SK-N-SH treated with all-trans-retinoic acid at 6 μM for 48 hours (cell line): Measurements from ENCODE around the gene ZFAND2B.

Experiments
- ATAC-seq: fragments of 200-7000 bp; cut with Tn5 transposase; 3 replicates; pipeline ENCODE4 v1.9.1; 2020; ENCODE audit warnings: mild to moderate bottlenecking, moderate library complexity
- BACH2 ChIP-seq: fragments of 250-450 bp; sonication (Bioruptor Pico); IDR thresholded peaks from 2 replicates; pipeline ENCODE4 v1.9.0; 2021; ENCODE audit warnings: mild to moderate bottlenecking, borderline replicate concordance
- CREB5 ChIP-seq: fragments of 250-450 bp; sonication (Bioruptor Pico); IDR thresholded peaks from 2 replicates; pipeline ENCODE4 v1.5.1; 2020; ENCODE audit warnings: low read depth, mild to moderate bottlenecking, moderate library complexity
- CSDC2 ChIP-seq: fragments of 250-450 bp; sonication (Bioruptor Pico); IDR thresholded peaks from 2 replicates; pipeline ENCODE4 v1.5.0; 2020; ENCODE audit warnings: mild to moderate bottlenecking, moderate library complexity
- CSRNP3 ChIP-seq: fragments of 250-450 bp; sonication (Bioruptor Pico); IDR thresholded peaks from 2 replicates; pipeline ENCODE4 v1.5.1; 2021; ENCODE audit warnings: mild to moderate bottlenecking, moderate library complexity
- ESRRG ChIP-seq: fragments of 250-450 bp; sonication (Bioruptor Pico); IDR thresholded peaks from 2 replicates; pipeline ENCODE4 v1.6.1; 2021; ENCODE audit warnings: mild to moderate bottlenecking
- GLIS3 ChIP-seq: fragments of 250-450 bp; sonication (Bioruptor Pico); IDR thresholded peaks from 2 replicates; pipeline ENCODE4 v1.5.0; 2020; ENCODE audit warnings: mild to moderate bottlenecking, moderate library complexity
- ISL1 ChIP-seq: fragments of 250-450 bp; sonication (Bioruptor Pico); IDR thresholded peaks from 2 replicates; pipeline ENCODE4 v2.1.2; 2022; ENCODE audit warnings: mild to moderate bottlenecking, moderate library complexity
- OSR1 ChIP-seq: fragments of 250-450 bp; sonication (Bioruptor Pico); IDR thresholded peaks from 2 replicates; pipeline ENCODE4 v1.8.0; 2022; ENCODE audit warnings: moderate library complexity, mild to moderate bottlenecking, inconsistent platforms
- PPARA ChIP-seq: fragments of 250-450 bp; sonication (Bioruptor Pico); IDR thresholded peaks from 2 replicates; pipeline ENCODE4 v1.5.0; 2020; ENCODE audit warnings: mild to moderate bottlenecking, borderline replicate concordance
- RARB ChIP-seq: fragments of 250-450 bp; sonication (Bioruptor Pico); IDR thresholded peaks from 2 replicates; pipeline ENCODE4 v1.8.0; 2021; ENCODE audit warnings: mild to moderate bottlenecking, moderate library complexity
- SNAI2 ChIP-seq: fragments of 250-450 bp; sonication (Bioruptor Pico); IDR thresholded peaks from 2 replicates; pipeline ENCODE4 v1.5.0; 2020; ENCODE audit warnings: mild to moderate bottlenecking, moderate library complexity
- TCF4 ChIP-seq: fragments of 250-450 bp; sonication (Bioruptor Pico); IDR thresholded peaks from 2 replicates; pipeline ENCODE4 v1.8.0; 2021; ENCODE audit warnings: mild to moderate bottlenecking, moderate library complexity, borderline replicate concordance
- TOX ChIP-seq: fragments of 250-450 bp; sonication (Bioruptor Pico); IDR thresholded peaks from 2 replicates; pipeline ENCODE4 v1.8.0; 2021; ENCODE audit warnings: mild to moderate bottlenecking, moderate library complexity, borderline replicate concordance
- ZFP3 ChIP-seq: fragments of 250-450 bp; sonication (Bioruptor Pico); IDR thresholded peaks from 2 replicates; pipeline ENCODE4 v1.5.0; 2020; ENCODE audit warnings: mild to moderate bottlenecking, moderate library complexity
- ZFP30 ChIP-seq: fragments of 450-650 bp; formaldehyde crosslinking; IDR thresholded peaks from 2 replicates; pipeline ENCODE4 v1.5.0; 2022; ENCODE audit warnings: mild to moderate bottlenecking, moderate library complexity
- ZNF565 ChIP-seq: fragments of 450-650 bp; formaldehyde crosslinking; conservative IDR thresholded peaks from 2 replicates; pipeline ENCODE4 v1.5.0; 2020; ENCODE audit warnings: low read depth, mild to moderate bottlenecking, moderate library complexity
- ZNF70 ChIP-seq: fragments of 450-650 bp; formaldehyde crosslinking; IDR thresholded peaks from 2 replicates; pipeline ENCODE4 v1.5.0; 2020; ENCODE audit warnings: mild to moderate bottlenecking, moderate library complexity
- ZNF8 ChIP-seq: fragments of 450-650 bp; formaldehyde crosslinking; IDR thresholded peaks from 2 replicates; pipeline ENCODE4 v1.5.0; 2020; ENCODE audit warnings: mild to moderate bottlenecking, moderate library complexity
- TF ChIP-seq, protein P1 (sequence below): fragments of 250-450 bp; sonication (Bioruptor Pico); IDR thresholded peaks from 2 replicates; pipeline ENCODE4 v1.8.0; 2021; ENCODE audit warnings: low read depth, mild to moderate bottlenecking, moderate library complexity, borderline replicate concordance

The ZFAND2B gene

GRCh38 chr2:219215871-219216534 is 9.4 kb downstream of the ZFAND2B start:
- TF ChIP-seq ISL1 (CRISPR knock-in tag) (no peak), ZFP30 (no peak), TOX (no peak), SNAI2 (CRISPR knock-in tag) (no peak), ZNF70 (CRISPR knock-in tag) (no peak), ESRRG (CRISPR knock-in tag) (no peak), CSRNP3 (CRISPR knock-in tag) (no peak), ZNF8 (no peak), RARB (CRISPR knock-in tag) (no peak), ZFP3 (CRISPR knock-in tag) (no peak), OSR1 (CRISPR knock-in tag) (no peak), GLIS3 (no peak), PPARA (CRISPR knock-in tag) (no peak), CREB5 (no peak), BACH2 (CRISPR knock-in tag) (no peak)
- TF ChIP-seq, protein P1, sequence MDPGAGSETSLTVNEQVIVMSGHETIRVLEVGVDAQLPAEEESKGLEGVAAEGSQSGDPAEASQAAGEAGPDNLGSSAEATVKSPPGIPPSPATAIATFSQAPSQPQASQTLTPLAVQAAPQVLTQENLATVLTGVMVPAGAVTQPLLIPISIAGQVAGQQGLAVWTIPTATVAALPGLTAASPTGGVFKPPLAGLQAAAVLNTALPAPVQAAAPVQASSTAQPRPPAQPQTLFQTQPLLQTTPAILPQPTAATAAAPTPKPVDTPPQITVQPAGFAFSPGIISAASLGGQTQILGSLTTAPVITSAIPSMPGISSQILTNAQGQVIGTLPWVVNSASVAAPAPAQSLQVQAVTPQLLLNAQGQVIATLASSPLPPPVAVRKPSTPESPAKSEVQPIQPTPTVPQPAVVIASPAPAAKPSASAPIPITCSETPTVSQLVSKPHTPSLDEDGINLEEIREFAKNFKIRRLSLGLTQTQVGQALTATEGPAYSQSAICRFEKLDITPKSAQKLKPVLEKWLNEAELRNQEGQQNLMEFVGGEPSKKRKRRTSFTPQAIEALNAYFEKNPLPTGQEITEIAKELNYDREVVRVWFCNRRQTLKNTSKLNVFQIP (CRISPR knock-in tag) = no peak
- TF ChIP-seq, all 23 proteins: peak for 0
- ATAC-seq = no peak

DNA sequence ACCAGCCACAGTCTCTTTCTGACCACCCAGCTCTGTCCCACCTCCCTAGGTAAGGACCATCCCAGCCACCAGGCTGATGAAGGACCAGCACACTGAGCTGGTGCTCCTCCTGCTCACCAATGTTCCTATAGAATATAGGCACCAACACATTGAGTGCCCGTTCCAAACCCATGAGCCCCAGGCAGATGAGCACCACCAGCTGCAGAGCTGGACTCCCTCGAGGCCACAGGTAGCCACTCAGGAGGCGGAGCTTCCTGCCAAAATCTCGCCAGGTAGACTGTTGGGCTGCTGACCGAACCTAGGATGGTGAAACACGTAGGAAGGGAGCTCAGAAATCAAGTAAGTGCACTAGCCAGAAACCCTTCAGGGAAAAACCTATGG is 9.9 kb downstream of the ZFAND2B start:
- ATAC-seq = no peak
- TF ChIP-seq ZNF70 (CRISPR knock-in tag) (no peak), TOX (no peak), CREB5 (no peak), RARB (CRISPR knock-in tag) (no peak), CSDC2 (CRISPR knock-in tag) (no peak), ZFP3 (CRISPR knock-in tag) (no peak), GLIS3 (no peak), ZNF565 (CRISPR knock-in tag) (no peak), ZNF8 (no peak), OSR1 (CRISPR knock-in tag) (no peak), PPARA (CRISPR knock-in tag) (no peak)

DNA sequence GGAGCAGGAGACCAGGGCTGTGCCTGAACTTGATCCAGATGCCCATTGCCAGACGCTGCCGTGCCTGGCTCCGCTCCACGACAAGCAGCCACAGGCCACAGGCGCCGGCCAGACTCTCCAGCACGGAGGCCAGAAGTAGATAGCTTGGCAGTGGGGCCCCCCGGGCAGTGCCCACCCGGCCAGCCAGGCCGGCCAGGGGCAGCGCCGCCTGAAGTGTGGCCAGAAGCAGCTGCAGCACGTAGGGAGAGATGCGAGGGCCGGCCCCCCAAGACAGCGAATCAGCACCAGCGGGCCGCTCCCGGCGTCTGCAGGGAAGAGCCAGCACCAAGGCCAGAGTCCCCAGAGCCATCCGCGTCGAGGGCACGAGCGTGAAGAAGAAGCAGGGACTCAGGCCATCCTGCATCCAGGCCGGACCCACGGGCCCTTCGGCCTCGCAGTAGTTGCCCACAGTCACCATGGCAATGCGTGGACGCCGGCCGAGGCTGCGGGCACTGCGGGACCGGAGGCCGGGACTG is 11.7 kb downstream of the ZFAND2B start:
- ATAC-seq = peak; percentile 86
- TF ChIP-seq ISL1 (CRISPR knock-in tag) = no peak
- TF ChIP-seq TCF4 (CRISPR knock-in tag) = peak; percentile 74; the same call in 1 of the 2 replicates
- TF ChIP-seq, all 23 proteins: peak for 1

GRCh38 chr2:219218732-219219701 is 12.4 kb downstream of the ZFAND2B start, which contains the start of gene ABCB6:
ABCB6 (minus strand) TSS chr2:219218958; CDS start chr2:219218673, 285 bp downstream.
- peak; percentile 82 for ATAC-seq

More at GRCh38 chr2:219218732-219219701, 12.4 kb downstream of the ZFAND2B start, which contains the start of gene ABCB6:
- TF ChIP-seq ZNF70 (CRISPR knock-in tag) = peak; percentile 9; the same call in 1 of the 2 replicates
- TF ChIP-seq ZNF565 (CRISPR knock-in tag) = 0 out of 2 replicates have a peak, but pooled peaks have one; percentile 29
- no peak for TF ChIP-seq PPARA (CRISPR knock-in tag)
